CD4-positive, alpha-beta memory T cell (primary cell): Measurements from ENCODE around the gene ZNF432. TPM values are rescaled to one million over a fixed set of nuclear protein-coding genes. Genes with fewer than 3 reads are reported as not detected.
"Not testable (repeated sequence)": the region's sequence is repeated elsewhere in the genome, so short reads cannot be mapped to it uniquely, and the experiment has no call there.

Experiments
- CTCF ChIA-PET: fragments of 350-600 bp; sonication (Branson Sonifier 250); formaldehyde crosslinking; loops from one replicate; lab custom pipeline; 2021; ENCODE audit warnings: inconsistent platforms; ENCODE audit not compliant: partially characterized antibody; lab: Charles Lee
- POLR2A ChIA-PET: fragments of 350-600 bp; sonication (Branson Sonifier 250); formaldehyde crosslinking; loops from one replicate; lab custom pipeline; 2021; ENCODE audit not compliant: partially characterized antibody; lab: Charles Lee
- DNase-seq, 5 donors: peaks; one replicate each; pipeline versions ENCODE4 v3.0.0 to v3.0.0-alpha.2; 2020 to 2022; ENCODE audit warnings: mixed read lengths in 1 of 5
- H3K27ac ChIP-seq: one replicate; pipeline ENCODE4 v1.7.0; 2013; ENCODE audit warnings: low read depth, low read length
- H3K27me3 ChIP-seq: 2 replicates; pipeline ENCODE4 v1.7.0; 2013; ENCODE audit warnings: mild to moderate bottlenecking, low read length, moderate library complexity; ENCODE audit not compliant: insufficient read depth
- H3K36me3 ChIP-seq: 2 replicates; pipeline ENCODE4 v1.7.0; 2013; ENCODE audit warnings: mild to moderate bottlenecking, low read length, moderate library complexity; ENCODE audit not compliant: insufficient read depth
- H3K4me1 ChIP-seq: 2 replicates; pipeline ENCODE4 v1.7.0; 2013; ENCODE audit warnings: mild to moderate bottlenecking, low read length, moderate library complexity; ENCODE audit not compliant: insufficient read depth
- H3K4me3 ChIP-seq, 2 donors: one replicate each; pipeline ENCODE4 v1.7.0; 2013; ENCODE audit warnings: low read length in 2 of 2, mild to moderate bottlenecking in 1 of 2
- H3K9me3 ChIP-seq, 2 donors: one replicate each; pipeline ENCODE4 v1.7.0; 2013; ENCODE audit warnings: low read length in 2 of 2, control low read depth in 1 of 2; ENCODE audit not compliant: control insufficient read depth in 1 of 2
- H3K27ac Mint-ChIP-seq, 7 donors: one replicate each; pipeline ENCODE4 v1.8.0; 2020 to 2021; ENCODE audit warnings: mixed read lengths in 7 of 7, mild to moderate bottlenecking in 6 of 7, inconsistent platforms in 3 of 7, moderate library complexity in 3 of 7
- H3K27me3 Mint-ChIP-seq, 2 donors: one replicate each; pipeline ENCODE4 v1.8.0; 2020 to 2021; ENCODE audit warnings: mixed read lengths in 2 of 2
- H3K36me3 Mint-ChIP-seq, 2 donors: one replicate each; pipeline ENCODE4 v1.8.0; 2020 to 2021; ENCODE audit warnings: mixed read lengths in 2 of 2, inconsistent platforms in 1 of 2, mild to moderate bottlenecking in 1 of 2
- H3K4me1 Mint-ChIP-seq, 4 donors: one replicate each; pipeline ENCODE4 v1.8.0; 2020 to 2021; ENCODE audit warnings: mixed read lengths in 4 of 4, mild to moderate bottlenecking in 1 of 4
- H3K4me3 Mint-ChIP-seq, 8 donors: one replicate each; pipeline ENCODE4 v1.8.0; 2020 to 2021; ENCODE audit warnings: mixed read lengths in 8 of 8, mild to moderate bottlenecking in 7 of 8, moderate library complexity in 6 of 8, inconsistent platforms in 3 of 8
- H3K9me3 Mint-ChIP-seq, 8 donors: one replicate each; pipeline ENCODE4 v1.8.0; 2020 to 2021; ENCODE audit warnings: mixed read lengths in 8 of 8, mild to moderate bottlenecking in 5 of 8, inconsistent platforms in 3 of 8, moderate library complexity in 1 of 8
- intact Hi-C: fragments of 100-400 bp; cut with micrococcal nuclease; formaldehyde crosslinking; loops from one replicate; pipeline ENCODE4 v1.15.1; 2023
- polyA plus RNA-seq, 2 donors: library from polyadenylated mRNA; unstranded; fragments of 300-500 nt; fragmentation: Illumina TruSeq; gene quantifications; one replicate each; pipeline ENCODE4 v1.2.3, GENCODE V29; 2021
- total RNA-seq, 2 experiments: library from RNA; stranded (reverse); gene quantifications; one replicate each; pipeline ENCODE4 v1.2.3, GENCODE V29; 2021

The ZNF432 gene
- total and polyA plus RNA-seq, 4 experiments from 2014 or later: 2.2 to 23.9 (median 14.7) TPM

GRCh38 chr19:52069653-52070052 is 21.0 kb upstream of the ZNF432 start:
- Histone ChIP-seq H3K4me1 (no peaks in the 10 kb centered on the region), H3K27ac (no peak overlapping the region), H3K4me3 (no peak overlapping the region), H3K9me3 (peaks cover 26 to 74% of the 10 kb centered on the region in 2 donors), H3K36me3 (peaks cover 56% of the 10 kb centered on the region), H3K27me3 (no peaks in the 10 kb centered on the region)
- peaks cover 10 to 100% (median 93%) of the 10 kb centered on the region in 8 donors for H3K9me3 Mint-ChIP-seq
- H3K27ac Mint-ChIP-seq: no peak overlapping the region
- POLR2A ChIA-PET: no interaction called here
- H3K27me3 Mint-ChIP-seq: no peaks in the 10 kb centered on the region
- H3K36me3 Mint-ChIP-seq: peaks cover 89 to 98% of the 10 kb centered on the region in 2 donors
- no peak overlapping the region for H3K4me3 Mint-ChIP-seq
- no peak for DNase-seq
- intact Hi-C loops: no loop called here
- CTCF ChIA-PET: no interaction called here
- H3K4me1 Mint-ChIP-seq: peaks cover 0 to 1% (median 0%) of the 10 kb centered on the region in 4 donors

- DNase-seq: no peak
- Mint-ChIP-seq H3K27me3 (no peaks in the 10 kb centered on the region), H3K36me3 (peaks cover 73 to 82% of the 10 kb centered on the region in 2 donors), H3K4me1 (peaks cover 0 to 1% (median 0%) of the 10 kb centered on the region in 4 donors), H3K27ac (no peak overlapping the region), H3K4me3 (no peak overlapping the region), H3K9me3 (peaks cover 10 to 98% (median 90%) of the 10 kb centered on the region in 8 donors)
- H3K4me3 ChIP-seq: peak overlapping the region in 1 of 2 donors; percentile 23
- intact Hi-C loops: no loop called here
- H3K4me1 ChIP-seq: no peaks in the 10 kb centered on the region
- ChIA-PET CTCF (no interaction called here), POLR2A (no interaction called here)
- no peak overlapping the region for H3K27ac ChIP-seq
- H3K36me3 ChIP-seq: peaks cover 40% of the 10 kb centered on the region
- no peaks in the 10 kb centered on the region for H3K27me3 ChIP-seq
- H3K9me3 ChIP-seq: peaks cover 35 to 80% of the 10 kb centered on the region in 2 donors
Observed at GRCh38 chr19:52066258-52066863, 17.7 kb upstream of the ZNF432 start.

DNA sequence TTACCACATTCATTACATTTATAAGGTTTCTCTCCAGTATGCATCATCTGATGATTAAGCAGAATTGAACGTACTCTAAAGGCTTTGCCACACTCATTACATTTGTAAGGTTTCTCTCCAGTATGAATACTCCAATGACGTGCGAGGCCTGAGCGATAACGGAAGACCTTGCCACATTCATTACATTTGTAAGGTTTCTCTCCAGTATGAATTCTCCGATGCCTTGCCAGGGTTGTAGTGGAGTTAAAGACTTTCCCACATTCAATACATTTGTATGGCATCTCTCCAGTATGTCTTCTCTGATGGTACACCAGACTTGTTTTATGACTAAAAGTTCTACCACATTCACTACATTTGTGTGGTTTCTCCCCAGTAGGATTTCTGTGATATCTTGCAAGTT is 16.8 kb upstream of the ZNF432 start:
- H3K9me3 Mint-ChIP-seq: peaks cover 4 to 98% (median 90%) of the 10 kb centered on the region in 8 donors
- POLR2A ChIA-PET: no interaction called here
- Histone ChIP-seq H3K4me3 (peak overlapping the region in 1 of 2 donors; percentile 23), H3K9me3 (peaks cover 35 to 80% of the 10 kb centered on the region in 2 donors), H3K36me3 (peaks cover 31% of the 10 kb centered on the region), H3K4me1 (no peaks in the 10 kb centered on the region), H3K27me3 (no peaks in the 10 kb centered on the region), H3K27ac (no peak overlapping the region)
- intact Hi-C loops: no loop called here
- CTCF ChIA-PET: no interaction called here
- H3K27ac Mint-ChIP-seq: no peak overlapping the region
- H3K4me1 Mint-ChIP-seq: no peaks in the 10 kb centered on the region
- H3K27me3 Mint-ChIP-seq: no peaks in the 10 kb centered on the region
- DNase-seq: no peak
- H3K36me3 Mint-ChIP-seq: peaks cover 72 to 81% of the 10 kb centered on the region in 2 donors
- H3K4me3 Mint-ChIP-seq: no peak overlapping the region

DNA sequence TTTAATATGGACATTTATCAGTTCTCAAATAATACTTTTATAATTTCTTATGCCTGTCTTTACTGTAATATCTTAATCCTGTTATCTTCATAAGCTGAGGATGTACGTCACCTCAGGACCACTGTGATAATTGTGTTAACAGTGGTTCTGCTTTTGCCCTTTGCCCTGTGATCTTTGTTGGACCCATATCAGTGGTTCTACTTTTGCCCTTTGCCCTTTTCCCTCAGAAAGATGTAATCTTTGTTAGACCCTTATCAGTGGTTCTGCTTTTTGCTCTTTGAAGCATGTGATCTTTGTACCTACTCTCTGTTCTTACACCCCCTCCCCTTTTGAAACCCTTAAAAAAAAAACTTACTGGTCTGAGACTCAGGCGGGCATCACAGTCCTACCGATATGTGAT is 7.8 kb upstream of the ZNF432 start:
- H3K4me3 Mint-ChIP-seq, DNase-seq, H3K27ac ChIP-seq, H3K27ac Mint-ChIP-seq, H3K27me3 ChIP-seq, H3K36me3 ChIP-seq, intact Hi-C loops, H3K4me1 ChIP-seq, H3K27me3 Mint-ChIP-seq, CTCF ChIA-PET, POLR2A ChIA-PET, H3K4me3 ChIP-seq, H3K4me1 Mint-ChIP-seq: not testable (repeated sequence)
- peaks cover 51 to 68% of the 10 kb centered on the region in 2 donors for H3K36me3 Mint-ChIP-seq
- H3K9me3 Mint-ChIP-seq: peaks cover 7 to 95% (median 84%) of the 10 kb centered on the region in 8 donors
- H3K9me3 ChIP-seq: peaks cover 0 to 30% of the 10 kb centered on the region in 2 donors

DNA sequence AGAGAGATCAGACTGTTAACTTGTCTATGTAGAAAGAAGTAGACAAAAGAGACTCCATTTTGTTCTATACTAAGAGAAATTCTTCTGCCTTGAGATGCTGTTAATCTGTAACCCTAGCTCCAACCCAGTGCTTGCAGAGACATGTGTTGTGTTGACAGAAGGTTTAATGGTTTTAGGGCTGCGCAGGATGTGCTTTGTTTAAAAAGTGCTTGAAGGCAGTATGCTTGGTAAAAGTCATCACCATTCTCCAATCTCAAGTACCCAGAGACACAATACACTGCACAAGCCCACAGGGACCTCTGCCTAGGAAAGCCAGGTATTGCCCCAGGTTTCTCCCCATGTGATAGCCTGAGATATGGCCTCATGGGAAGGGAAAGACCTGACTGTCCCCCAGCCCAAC is 3.1 kb upstream of the ZNF432 start:
- POLR2A ChIA-PET, H3K27ac Mint-ChIP-seq: not testable (repeated sequence)
- peaks cover 7 to 79% (median 56%) of the 10 kb centered on the region in 8 donors for H3K9me3 Mint-ChIP-seq

GRCh38 chr19:52039169-52039568 is 9.5 kb downstream of the ZNF432 start:
- no peaks in the 10 kb centered on the region for H3K4me1 Mint-ChIP-seq
- Histone ChIP-seq H3K27me3 (no peaks in the 10 kb centered on the region), H3K27ac (no peak overlapping the region), H3K9me3 (peaks cover 11 to 60% of the 10 kb centered on the region in 2 donors), H3K4me3 (peak overlapping the region in 1 of 2 donors; percentile 40), H3K4me1 (no peaks in the 10 kb centered on the region), H3K36me3 (peaks cover 60% of the 10 kb centered on the region)
- POLR2A ChIA-PET: interaction anchor here (2.2 kb wide), 1 partner anchor 10 kb away, joined by 10 read pairs; the partner anchor contains the start of gene ZNF432
- CTCF ChIA-PET: no interaction called here
- no peak overlapping the region for H3K27ac Mint-ChIP-seq
- H3K27me3 Mint-ChIP-seq: no peaks in the 10 kb centered on the region
- H3K9me3 Mint-ChIP-seq: peaks cover 5 to 95% (median 87%) of the 10 kb centered on the region in 8 donors
- peaks cover 84 to 96% of the 10 kb centered on the region in 2 donors for H3K36me3 Mint-ChIP-seq
- intact Hi-C loops: no loop called here
- no peak overlapping the region for H3K4me3 Mint-ChIP-seq
- DNase-seq: no peak

More for the DNA sequence above, 3.1 kb upstream of the ZNF432 start:
- H3K36me3 ChIP-seq, H3K4me3 Mint-ChIP-seq, H3K9me3 ChIP-seq, CTCF ChIA-PET, H3K4me3 ChIP-seq, H3K27me3 ChIP-seq, H3K27me3 Mint-ChIP-seq, DNase-seq, intact Hi-C loops, H3K27ac ChIP-seq: not testable (repeated sequence)
- H3K4me1 ChIP-seq: peaks cover 15% of the 10 kb centered on the region
- peaks cover 13 to 26% (median 19%) of the 10 kb centered on the region in 4 donors for H3K4me1 Mint-ChIP-seq
- H3K36me3 Mint-ChIP-seq: peaks cover 45 to 56% of the 10 kb centered on the region in 2 donors

- POLR2A ChIA-PET: no interaction called here
- no peak overlapping the region for H3K27ac Mint-ChIP-seq
- peaks cover 1% of the 10 kb centered on the region for H3K4me1 ChIP-seq
- DNase-seq: no peak
- no peaks in the 10 kb centered on the region for H3K27me3 ChIP-seq
- no peaks in the 10 kb centered on the region for H3K27me3 Mint-ChIP-seq
- H3K27ac ChIP-seq: no peak overlapping the region
- CTCF ChIA-PET: no interaction called here
- H3K36me3 Mint-ChIP-seq: peaks cover 51 to 60% of the 10 kb centered on the region in 2 donors
- H3K9me3 Mint-ChIP-seq: peaks cover 0 to 92% (median 85%) of the 10 kb centered on the region in 8 donors
- H3K4me1 Mint-ChIP-seq: no peaks in the 10 kb centered on the region
- H3K36me3 ChIP-seq: peaks cover 36% of the 10 kb centered on the region
- H3K4me3 Mint-ChIP-seq: no peak overlapping the region
- intact Hi-C loops: no loop called here
- peaks cover 17 to 66% of the 10 kb centered on the region in 2 donors for H3K9me3 ChIP-seq
- peak overlapping the region; percentile 8 to 27 for H3K4me3 ChIP-seq
Observed at GRCh38 chr19:52034051-52034728, 14.4 kb downstream of the ZNF432 start.
